ENCODE results near the gene TMEM236.

DNA sequence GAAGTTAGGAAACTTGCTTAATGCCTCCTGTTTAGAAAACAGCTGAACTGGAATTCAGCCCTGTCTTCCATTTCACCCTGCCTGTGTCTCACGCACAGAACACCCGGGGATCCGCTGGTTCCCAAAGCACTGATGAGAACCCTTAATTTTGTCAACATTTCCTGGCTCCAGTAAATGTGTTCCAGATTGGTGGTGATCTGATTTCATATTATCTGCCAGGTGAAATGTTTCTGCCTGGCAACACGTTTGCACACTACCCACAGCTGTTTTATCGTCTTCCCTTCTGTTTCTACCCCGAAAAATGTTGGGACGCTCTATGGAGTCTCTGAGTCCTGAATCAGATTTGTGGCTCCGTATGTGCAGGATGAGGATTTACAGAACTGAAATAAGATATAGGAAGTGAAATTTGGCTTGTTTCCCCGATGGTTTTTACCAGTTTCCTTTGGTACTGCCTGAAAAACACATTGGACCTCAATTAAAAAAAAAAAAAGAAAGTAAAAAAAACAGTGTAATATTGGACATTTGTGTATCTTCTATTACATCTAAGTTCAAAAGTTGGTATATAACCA lies 86.2 kb downstream of the TMEM236 start:
- TF ChIP-seq POLR2AphosphoS5 (IDR thresholded peaks at IDR 0.05), result no peak
- TF ChIP-seq POLR2A (IDR thresholded peaks at IDR 0.05), result no peak
